ENCODE data around the gene DAGLA. TPM values are rescaled to one million over a fixed set of nuclear protein-coding genes. Genes with fewer than 3 reads are reported as not detected.

Gene DAGLA
- total RNA-seq, 1 experiment from 2014 or later = 3.1 TPM

DNA sequence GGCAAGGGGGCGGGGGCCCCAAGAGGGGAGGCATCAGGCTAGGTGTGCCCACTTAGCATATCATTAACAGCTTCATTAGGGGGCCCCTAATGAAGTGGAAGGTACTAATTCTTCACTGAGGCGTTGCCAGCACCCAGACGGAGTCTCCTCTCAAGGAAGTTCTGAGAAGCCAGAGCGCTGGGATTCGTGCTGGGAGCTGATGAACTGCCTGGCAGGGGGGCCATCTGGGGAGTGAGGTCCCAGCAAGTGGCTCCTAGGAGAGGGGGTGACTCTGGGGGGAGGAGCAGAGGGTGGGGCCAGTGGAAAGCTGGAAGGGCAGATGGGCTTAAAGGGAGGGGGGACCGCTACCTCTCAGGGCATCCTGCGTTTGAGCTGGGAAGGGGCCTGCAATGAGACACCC, 29.8 kb downstream of the DAGLA start:
- POLR2A ChIA-PET = interaction anchor here (1.0 to 1.9 kb wide), 2 partner anchors 9 to 138 kb away, joined by 4 to 12 read pairs; no protein-coding TSS in a partner anchor
- 0 out of 2 replicates have a peak overlapping the region, but pooled peaks have one; percentile 2 for H3K27ac Mint-ChIP-seq
- H3K36me3 Mint-ChIP-seq = no peaks in the 10 kb centered on the region
- peaks cover 14% of the 10 kb centered on the region for H3K4me1 Mint-ChIP-seq
- TF ChIP-seq NR1H2 (CRISPR knock-in tag; IDR thresholded peaks at IDR 0.05) (no peak), KAT7 (CRISPR knock-in tag; IDR thresholded peaks at IDR 0.05; ENCODE audit: borderline replicate concordance) (no peak), TP53 (CRISPR knock-in tag; IDR thresholded peaks at IDR 0.05) (no peak), EMX1 (CRISPR knock-in tag; IDR thresholded peaks at IDR 0.05) (no peak), CBFB (CRISPR knock-in tag; IDR thresholded peaks at IDR 0.05; ENCODE audit: low read depth) (no peak)
- TF ChIP-seq, protein P1, sequence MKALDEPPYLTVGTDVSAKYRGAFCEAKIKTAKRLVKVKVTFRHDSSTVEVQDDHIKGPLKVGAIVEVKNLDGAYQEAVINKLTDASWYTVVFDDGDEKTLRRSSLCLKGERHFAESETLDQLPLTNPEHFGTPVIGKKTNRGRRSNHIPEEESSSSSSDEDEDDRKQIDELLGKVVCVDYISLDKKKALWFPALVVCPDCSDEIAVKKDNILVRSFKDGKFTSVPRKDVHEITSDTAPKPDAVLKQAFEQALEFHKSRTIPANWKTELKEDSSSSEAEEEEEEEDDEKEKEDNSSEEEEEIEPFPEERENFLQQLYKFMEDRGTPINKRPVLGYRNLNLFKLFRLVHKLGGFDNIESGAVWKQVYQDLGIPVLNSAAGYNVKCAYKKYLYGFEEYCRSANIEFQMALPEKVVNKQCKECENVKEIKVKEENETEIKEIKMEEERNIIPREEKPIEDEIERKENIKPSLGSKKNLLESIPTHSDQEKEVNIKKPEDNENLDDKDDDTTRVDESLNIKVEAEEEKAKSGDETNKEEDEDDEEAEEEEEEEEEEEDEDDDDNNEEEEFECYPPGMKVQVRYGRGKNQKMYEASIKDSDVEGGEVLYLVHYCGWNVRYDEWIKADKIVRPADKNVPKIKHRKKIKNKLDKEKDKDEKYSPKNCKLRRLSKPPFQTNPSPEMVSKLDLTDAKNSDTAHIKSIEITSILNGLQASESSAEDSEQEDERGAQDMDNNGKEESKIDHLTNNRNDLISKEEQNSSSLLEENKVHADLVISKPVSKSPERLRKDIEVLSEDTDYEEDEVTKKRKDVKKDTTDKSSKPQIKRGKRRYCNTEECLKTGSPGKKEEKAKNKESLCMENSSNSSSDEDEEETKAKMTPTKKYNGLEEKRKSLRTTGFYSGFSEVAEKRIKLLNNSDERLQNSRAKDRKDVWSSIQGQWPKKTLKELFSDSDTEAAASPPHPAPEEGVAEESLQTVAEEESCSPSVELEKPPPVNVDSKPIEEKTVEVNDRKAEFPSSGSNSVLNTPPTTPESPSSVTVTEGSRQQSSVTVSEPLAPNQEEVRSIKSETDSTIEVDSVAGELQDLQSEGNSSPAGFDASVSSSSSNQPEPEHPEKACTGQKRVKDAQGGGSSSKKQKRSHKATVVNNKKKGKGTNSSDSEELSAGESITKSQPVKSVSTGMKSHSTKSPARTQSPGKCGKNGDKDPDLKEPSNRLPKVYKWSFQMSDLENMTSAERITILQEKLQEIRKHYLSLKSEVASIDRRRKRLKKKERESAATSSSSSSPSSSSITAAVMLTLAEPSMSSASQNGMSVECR (CRISPR knock-in tag; IDR thresholded peaks at IDR 0.05; ENCODE audit: borderline replicate concordance) = no peak
- no peak overlapping the region for H3K4me3 Mint-ChIP-seq
- DNase-seq (ENCODE audit: low spot score) (no peak), ATAC-seq (no peak)
- H3K9me3 Mint-ChIP-seq = no peaks in the 10 kb centered on the region
- CTCF ChIA-PET = interaction anchor here (0.8 to 4.7 kb wide), 18 partner anchors 9 to 264 kb away, joined by 3 to 37 read pairs (median 4); no protein-coding TSS in a partner anchor
- H3K27me3 Mint-ChIP-seq (ENCODE audit: low read depth) = peaks cover 3% of the 10 kb centered on the region; the same call in 1 of the 2 replicates

DNA sequence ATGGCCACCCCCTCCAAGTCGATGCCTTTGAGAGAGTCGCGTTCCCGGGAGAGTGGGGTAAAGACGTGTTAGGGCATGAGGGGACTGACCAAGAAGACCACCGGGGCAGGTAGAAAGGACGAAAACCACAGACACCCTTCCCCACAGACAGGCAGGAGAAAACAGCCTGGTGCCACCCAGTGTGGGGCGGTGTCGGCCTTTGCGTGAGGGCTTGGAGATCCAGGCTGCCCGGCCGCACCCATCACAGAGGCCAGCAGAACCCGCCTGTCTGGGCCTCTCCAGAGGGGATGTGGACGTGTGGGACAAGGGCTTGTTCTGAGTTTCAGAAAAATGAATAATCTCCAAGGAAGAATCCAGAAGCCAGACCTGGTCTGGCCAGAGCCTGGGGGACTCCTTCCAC, 30.8 kb downstream of the DAGLA start:
- ChIA-PET CTCF (interaction anchor here (0.8 to 4.7 kb wide), 8 partner anchors 8 to 39 kb away, joined by 3 to 37 read pairs (median 10); no protein-coding TSS in a partner anchor), POLR2A (interaction anchor here (1.0 kb wide), 1 partner anchor 137 kb away, joined by 4 read pairs; no protein-coding TSS in a partner anchor)
- H3K4me3 Mint-ChIP-seq = no peak overlapping the region
- no peak for ATAC-seq
- H3K9me3 Mint-ChIP-seq = no peaks in the 10 kb centered on the region
- H3K36me3 Mint-ChIP-seq = no peaks in the 10 kb centered on the region
- TF ChIP-seq ETV6 (CRISPR knock-in tag; IDR thresholded peaks at IDR 0.05) (no peak), NFATC4 (CRISPR knock-in tag; IDR thresholded peaks at IDR 0.05) (no peak)
- TF ChIP-seq, protein P2, sequence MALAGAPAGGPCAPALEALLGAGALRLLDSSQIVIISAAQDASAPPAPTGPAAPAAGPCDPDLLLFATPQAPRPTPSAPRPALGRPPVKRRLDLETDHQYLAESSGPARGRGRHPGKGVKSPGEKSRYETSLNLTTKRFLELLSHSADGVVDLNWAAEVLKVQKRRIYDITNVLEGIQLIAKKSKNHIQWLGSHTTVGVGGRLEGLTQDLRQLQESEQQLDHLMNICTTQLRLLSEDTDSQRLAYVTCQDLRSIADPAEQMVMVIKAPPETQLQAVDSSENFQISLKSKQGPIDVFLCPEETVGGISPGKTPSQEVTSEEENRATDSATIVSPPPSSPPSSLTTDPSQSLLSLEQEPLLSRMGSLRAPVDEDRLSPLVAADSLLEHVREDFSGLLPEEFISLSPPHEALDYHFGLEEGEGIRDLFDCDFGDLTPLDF (CRISPR knock-in tag; IDR thresholded peaks at IDR 0.05) = no peak
- TF ChIP-seq, protein P3, sequence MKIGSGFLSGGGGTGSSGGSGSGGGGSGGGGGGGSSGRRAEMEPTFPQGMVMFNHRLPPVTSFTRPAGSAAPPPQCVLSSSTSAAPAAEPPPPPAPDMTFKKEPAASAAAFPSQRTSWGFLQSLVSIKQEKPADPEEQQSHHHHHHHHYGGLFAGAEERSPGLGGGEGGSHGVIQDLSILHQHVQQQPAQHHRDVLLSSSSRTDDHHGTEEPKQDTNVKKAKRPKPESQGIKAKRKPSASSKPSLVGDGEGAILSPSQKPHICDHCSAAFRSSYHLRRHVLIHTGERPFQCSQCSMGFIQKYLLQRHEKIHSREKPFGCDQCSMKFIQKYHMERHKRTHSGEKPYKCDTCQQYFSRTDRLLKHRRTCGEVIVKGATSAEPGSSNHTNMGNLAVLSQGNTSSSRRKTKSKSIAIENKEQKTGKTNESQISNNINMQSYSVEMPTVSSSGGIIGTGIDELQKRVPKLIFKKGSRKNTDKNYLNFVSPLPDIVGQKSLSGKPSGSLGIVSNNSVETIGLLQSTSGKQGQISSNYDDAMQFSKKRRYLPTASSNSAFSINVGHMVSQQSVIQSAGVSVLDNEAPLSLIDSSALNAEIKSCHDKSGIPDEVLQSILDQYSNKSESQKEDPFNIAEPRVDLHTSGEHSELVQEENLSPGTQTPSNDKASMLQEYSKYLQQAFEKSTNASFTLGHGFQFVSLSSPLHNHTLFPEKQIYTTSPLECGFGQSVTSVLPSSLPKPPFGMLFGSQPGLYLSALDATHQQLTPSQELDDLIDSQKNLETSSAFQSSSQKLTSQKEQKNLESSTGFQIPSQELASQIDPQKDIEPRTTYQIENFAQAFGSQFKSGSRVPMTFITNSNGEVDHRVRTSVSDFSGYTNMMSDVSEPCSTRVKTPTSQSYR (CRISPR knock-in tag; IDR thresholded peaks at IDR 0.05) = no peak
- TF ChIP-seq, protein P4, sequence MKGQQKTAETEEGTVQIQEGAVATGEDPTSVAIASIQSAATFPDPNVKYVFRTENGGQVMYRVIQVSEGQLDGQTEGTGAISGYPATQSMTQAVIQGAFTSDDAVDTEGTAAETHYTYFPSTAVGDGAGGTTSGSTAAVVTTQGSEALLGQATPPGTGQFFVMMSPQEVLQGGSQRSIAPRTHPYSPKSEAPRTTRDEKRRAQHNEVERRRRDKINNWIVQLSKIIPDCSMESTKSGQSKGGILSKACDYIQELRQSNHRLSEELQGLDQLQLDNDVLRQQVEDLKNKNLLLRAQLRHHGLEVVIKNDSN (CRISPR knock-in tag; IDR thresholded peaks at IDR 0.05) = no peak
- TF ChIP-seq, protein P5, sequence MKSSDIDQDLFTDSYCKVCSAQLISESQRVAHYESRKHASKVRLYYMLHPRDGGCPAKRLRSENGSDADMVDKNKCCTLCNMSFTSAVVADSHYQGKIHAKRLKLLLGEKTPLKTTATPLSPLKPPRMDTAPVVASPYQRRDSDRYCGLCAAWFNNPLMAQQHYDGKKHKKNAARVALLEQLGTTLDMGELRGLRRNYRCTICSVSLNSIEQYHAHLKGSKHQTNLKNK (CRISPR knock-in tag; IDR thresholded peaks at IDR 0.05) = no peak
- TF ChIP-seq, protein P6, sequence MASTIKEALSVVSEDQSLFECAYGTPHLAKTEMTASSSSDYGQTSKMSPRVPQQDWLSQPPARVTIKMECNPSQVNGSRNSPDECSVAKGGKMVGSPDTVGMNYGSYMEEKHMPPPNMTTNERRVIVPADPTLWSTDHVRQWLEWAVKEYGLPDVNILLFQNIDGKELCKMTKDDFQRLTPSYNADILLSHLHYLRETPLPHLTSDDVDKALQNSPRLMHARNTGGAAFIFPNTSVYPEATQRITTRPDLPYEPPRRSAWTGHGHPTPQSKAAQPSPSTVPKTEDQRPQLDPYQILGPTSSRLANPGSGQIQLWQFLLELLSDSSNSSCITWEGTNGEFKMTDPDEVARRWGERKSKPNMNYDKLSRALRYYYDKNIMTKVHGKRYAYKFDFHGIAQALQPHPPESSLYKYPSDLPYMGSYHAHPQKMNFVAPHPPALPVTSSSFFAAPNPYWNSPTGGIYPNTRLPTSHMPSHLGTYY (CRISPR knock-in tag; IDR thresholded peaks at IDR 0.05) = no peak
- H3K4me1 Mint-ChIP-seq = peaks cover 15% of the 10 kb centered on the region
- peaks cover 3% of the 10 kb centered on the region; the same call in 1 of the 2 replicates for H3K27me3 Mint-ChIP-seq (ENCODE audit: low read depth)
- DNase-seq (ENCODE audit: low spot score) = no peak
- 0 out of 2 replicates have a peak overlapping the region, but pooled peaks have one; percentile 13 for H3K27ac Mint-ChIP-seq

Data from WTC11 (cell line).